ENCODE measurements around the gene PRR5L.

PRR5L gene

GRCh38 chr11:36278531-36279282 lies 17.4 kb upstream of the PRR5L start:
- no peaks in the 10 kb centered on the region for H3K36me3 ChIP-seq (ENCODE audit: control insufficient read depth, insufficient read depth, low read length)
- H3K27me3 ChIP-seq (ENCODE audit: control insufficient read depth, insufficient read depth, low read length), result no peaks in the 10 kb centered on the region
- no peak overlapping the region for H2AFZ ChIP-seq
- no peak overlapping the region for H3K4me3 ChIP-seq (ENCODE audit: low read depth, low read length)
- no peak overlapping the region for H3K27ac ChIP-seq
- no peaks in the 10 kb centered on the region for H3K9me3 ChIP-seq (ENCODE audit: control insufficient read depth, low read length)
- H3K4me1 ChIP-seq, result no peaks in the 10 kb centered on the region
- no peak overlapping the region for H3K9ac ChIP-seq
- H3K79me2 ChIP-seq, result peaks cover 2% of the 10 kb centered on the region
- H3K4me2 ChIP-seq (ENCODE audit: low read length), result no peak overlapping the region
- TF ChIP-seq, protein P1, sequence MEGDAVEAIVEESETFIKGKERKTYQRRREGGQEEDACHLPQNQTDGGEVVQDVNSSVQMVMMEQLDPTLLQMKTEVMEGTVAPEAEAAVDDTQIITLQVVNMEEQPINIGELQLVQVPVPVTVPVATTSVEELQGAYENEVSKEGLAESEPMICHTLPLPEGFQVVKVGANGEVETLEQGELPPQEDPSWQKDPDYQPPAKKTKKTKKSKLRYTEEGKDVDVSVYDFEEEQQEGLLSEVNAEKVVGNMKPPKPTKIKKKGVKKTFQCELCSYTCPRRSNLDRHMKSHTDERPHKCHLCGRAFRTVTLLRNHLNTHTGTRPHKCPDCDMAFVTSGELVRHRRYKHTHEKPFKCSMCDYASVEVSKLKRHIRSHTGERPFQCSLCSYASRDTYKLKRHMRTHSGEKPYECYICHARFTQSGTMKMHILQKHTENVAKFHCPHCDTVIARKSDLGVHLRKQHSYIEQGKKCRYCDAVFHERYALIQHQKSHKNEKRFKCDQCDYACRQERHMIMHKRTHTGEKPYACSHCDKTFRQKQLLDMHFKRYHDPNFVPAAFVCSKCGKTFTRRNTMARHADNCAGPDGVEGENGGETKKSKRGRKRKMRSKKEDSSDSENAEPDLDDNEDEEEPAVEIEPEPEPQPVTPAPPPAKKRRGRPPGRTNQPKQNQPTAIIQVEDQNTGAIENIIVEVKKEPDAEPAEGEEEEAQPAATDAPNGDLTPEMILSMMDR (IDR thresholded peaks at IDR 0.05), result no peak

DNA sequence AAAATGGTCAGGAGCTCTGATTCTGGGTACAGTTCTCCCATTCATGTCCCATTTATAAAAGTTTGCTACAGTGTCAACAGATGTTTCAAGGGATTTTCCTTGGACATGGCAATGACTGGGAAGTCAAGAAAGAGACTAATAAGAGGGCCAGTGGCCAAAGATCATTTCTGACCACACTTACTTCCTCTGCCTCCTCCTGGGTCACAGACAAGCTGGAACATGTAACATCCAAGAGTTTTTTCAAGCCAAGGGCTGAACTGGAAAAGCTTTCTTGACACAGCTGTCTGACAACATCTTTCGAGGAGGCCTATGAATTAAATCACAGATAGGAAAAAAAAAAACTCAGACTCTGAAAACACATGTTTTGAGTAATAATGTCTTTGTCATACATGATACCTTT lies 15.6 kb upstream of the PRR5L start:
- Histone ChIP-seq H3K27ac (no peak overlapping the region), H3K36me3 (ENCODE audit: control insufficient read depth, insufficient read depth, low read length) (no peaks in the 10 kb centered on the region), H3K4me3 (ENCODE audit: low read depth, low read length) (no peak overlapping the region), H3K9ac (no peak overlapping the region), H3K9me3 (ENCODE audit: control insufficient read depth, low read length) (no peaks in the 10 kb centered on the region), H2AFZ (no peak overlapping the region), H3K4me2 (ENCODE audit: low read length) (no peak overlapping the region), H3K79me2 (peaks cover 2% of the 10 kb centered on the region), H3K27me3 (ENCODE audit: control insufficient read depth, insufficient read depth, low read length) (no peaks in the 10 kb centered on the region), H3K4me1 (no peaks in the 10 kb centered on the region)
- TF ChIP-seq, protein P1 (IDR thresholded peaks at IDR 0.05), result no peak

DNA sequence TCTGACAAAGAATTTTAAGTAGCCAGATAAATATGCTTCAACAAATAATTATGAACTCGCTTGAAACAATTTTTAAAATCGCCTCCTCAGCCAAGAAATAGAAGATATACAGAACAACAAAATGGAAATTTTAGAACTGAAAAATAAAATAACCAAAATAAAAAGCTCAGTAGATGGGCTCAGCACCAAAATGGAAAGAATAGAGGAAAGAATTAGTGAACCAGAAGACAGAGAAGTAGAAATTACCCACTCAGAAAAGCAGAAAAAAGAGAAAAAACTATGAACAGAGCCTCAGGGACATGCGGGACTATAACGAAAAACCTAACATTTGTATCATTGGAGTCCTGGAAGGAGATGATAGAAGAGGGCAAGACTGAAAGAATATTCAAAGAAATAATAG lies 14.2 kb upstream of the PRR5L start:
- no peaks in the 10 kb centered on the region for H3K27me3 ChIP-seq (ENCODE audit: control insufficient read depth, insufficient read depth, low read length)
- no peaks in the 10 kb centered on the region for H3K9me3 ChIP-seq (ENCODE audit: control insufficient read depth, low read length)
- no peak overlapping the region for H3K9ac ChIP-seq
- no peaks in the 10 kb centered on the region for H3K36me3 ChIP-seq (ENCODE audit: control insufficient read depth, insufficient read depth, low read length)
- no peaks in the 10 kb centered on the region for H3K4me1 ChIP-seq
- no peak overlapping the region for H3K27ac ChIP-seq
- H3K4me3 ChIP-seq (ENCODE audit: low read depth, low read length), result no peak overlapping the region
- TF ChIP-seq, protein P1 (IDR thresholded peaks at IDR 0.05), result no peak
- peaks cover 2% of the 10 kb centered on the region for H3K79me2 ChIP-seq
- H3K4me2 ChIP-seq (ENCODE audit: low read length), result no peak overlapping the region
- H2AFZ ChIP-seq, result no peak overlapping the region

GRCh38 chr11:36282926-36283325 lies 13.2 kb upstream of the PRR5L start:
- Histone ChIP-seq H2AFZ (no peak overlapping the region), H3K4me2 (ENCODE audit: low read length) (no peak overlapping the region), H3K4me1 (no peaks in the 10 kb centered on the region), H3K27ac (no peak overlapping the region), H3K9ac (no peak overlapping the region), H3K4me3 (ENCODE audit: low read depth, low read length) (no peak overlapping the region), H3K36me3 (ENCODE audit: control insufficient read depth, insufficient read depth, low read length) (no peaks in the 10 kb centered on the region), H3K27me3 (ENCODE audit: control insufficient read depth, insufficient read depth, low read length) (no peaks in the 10 kb centered on the region), H3K9me3 (ENCODE audit: control insufficient read depth, low read length) (no peaks in the 10 kb centered on the region), H3K79me2 (peaks cover 2% of the 10 kb centered on the region)
- TF ChIP-seq, protein P1 (IDR thresholded peaks at IDR 0.05), result no peak
